Activated CD4-positive, CD25-positive, alpha-beta regulatory T cell treated with anti-CD3 and anti-CD28 coated beads, Interleukin-2, amount 50 U/mL, for 16 hours (primary cell): ENCODE measurements around the gene RCBTB2.
A peak's percentile ranks its signal among the peaks of the same experiment; 100 is the strongest.

Source experiments
- DNase-seq: peaks from one replicate; pipeline ENCODE4 v3.0.0-alpha.2; 2020; ENCODE audit warnings: low read depth, low spot score

RCBTB2 gene

DNA sequence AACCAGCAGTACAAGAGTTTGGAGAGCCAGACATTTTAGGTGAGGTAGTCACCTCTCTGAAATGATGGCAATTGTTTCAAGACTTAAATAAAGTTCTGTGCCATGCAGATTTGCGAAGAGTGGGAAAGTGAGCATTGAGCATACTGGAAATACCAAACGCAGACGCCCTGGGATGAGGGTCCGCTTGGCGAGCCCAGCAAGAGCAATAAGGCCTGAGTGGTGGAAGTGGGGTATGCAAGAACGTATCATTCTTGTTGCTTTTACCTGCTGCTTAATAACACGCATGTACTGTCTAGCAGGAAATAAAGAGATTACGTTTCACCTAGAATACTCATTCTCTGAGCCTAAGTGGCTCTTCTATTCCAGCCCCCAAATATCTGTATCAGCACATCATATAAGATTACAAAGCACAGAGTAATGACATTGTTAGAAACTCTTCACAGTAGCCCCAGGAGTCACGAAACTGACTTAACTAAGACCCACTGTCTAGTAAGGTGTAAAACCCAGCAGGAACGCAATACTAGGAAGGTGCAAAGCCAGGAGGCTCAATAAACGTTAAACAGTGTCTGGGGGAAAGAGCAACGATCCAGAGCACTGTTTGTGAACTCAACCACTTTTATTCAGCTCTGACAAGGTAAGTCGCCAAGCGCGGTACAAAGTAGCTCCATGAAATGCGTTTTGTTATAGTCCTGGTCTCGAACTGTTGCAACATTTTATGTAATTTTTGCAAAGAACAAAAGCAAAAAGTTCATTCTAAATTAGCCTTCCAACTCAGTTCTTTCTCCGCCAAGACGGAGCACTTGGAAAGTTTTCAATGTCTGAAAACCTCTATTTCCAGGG is 1.2 kb downstream of the RCBTB2 start:
- DNase-seq: no peak

DNA sequence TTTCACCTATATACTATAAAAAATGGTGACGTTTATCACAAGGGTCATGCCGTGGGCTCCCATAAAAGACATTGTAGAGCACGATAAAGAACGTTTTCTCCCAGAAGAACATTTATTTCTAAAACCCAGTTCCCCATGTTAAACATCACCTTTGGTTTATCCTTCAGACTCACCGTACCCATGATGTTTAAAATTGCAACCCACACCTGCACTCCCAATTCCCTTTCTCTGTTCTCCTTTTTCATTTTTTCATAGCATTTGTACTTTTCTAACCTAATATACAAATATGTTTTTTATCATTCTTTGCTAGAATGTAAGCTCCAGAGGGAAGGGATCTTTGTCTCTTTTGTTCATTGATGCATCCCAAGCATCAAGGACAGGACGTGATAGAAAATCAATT is 2.0 kb downstream of the RCBTB2 start:
- DNase-seq: no peak

DNA sequence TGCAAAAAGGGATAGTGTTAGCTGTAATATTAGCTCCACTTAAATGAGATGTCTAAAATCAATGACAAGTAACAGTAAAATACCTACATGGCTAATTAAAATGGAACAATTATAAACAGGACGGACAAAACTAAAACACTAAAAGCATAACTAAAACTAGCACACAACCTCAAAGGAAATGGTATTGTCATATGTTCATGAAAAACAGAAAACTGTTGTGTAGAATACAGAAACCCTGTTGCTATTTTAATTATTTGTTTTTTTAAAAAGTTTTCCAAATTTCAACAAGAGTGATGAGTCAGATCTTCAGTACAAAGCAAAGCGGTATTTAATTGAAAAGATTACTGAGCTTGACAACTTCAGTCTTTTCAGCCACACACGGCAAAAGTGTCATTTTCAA is 4.2 kb downstream of the RCBTB2 start:
- DNase-seq: no peak

DNA sequence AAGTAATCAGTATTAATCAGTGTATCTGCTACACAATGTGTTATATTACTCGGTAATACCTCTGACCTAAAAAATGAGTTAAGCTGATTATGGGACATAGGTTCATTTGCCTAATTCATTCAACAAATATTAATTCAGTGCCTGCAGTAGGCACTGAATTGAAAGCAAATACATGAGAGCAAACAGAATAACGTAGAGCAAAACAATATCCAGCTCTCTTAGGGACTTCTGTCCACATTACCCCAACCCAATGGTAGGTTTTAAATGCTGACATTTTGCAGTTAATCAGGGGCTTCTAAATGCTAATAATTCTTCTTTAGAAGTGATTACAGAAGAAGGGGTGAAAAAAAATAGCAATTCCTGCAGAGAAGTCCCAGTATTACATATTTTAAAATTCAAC is 4.9 kb downstream of the RCBTB2 start:
- no peak for DNase-seq

DNA sequence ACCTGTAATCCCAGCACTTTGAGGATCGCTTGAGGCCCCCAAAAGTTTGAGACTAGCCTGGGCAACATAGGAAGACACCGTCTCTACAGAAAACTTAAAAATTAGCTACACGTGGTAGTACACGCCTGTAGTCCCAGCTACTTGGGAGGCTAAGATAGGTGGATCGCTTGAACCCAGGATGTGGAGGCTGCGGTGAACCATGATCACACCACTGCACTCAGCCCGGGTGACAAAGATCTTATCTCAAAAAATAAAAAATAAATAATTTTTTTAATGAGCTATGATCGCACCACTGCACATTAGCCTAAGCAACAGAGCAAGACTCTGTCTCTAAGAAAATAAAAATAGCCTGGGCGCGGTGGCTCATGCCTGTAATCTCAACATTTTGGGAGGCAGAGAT is 6.6 kb downstream of the RCBTB2 start:
- DNase-seq: no peak

DNA sequence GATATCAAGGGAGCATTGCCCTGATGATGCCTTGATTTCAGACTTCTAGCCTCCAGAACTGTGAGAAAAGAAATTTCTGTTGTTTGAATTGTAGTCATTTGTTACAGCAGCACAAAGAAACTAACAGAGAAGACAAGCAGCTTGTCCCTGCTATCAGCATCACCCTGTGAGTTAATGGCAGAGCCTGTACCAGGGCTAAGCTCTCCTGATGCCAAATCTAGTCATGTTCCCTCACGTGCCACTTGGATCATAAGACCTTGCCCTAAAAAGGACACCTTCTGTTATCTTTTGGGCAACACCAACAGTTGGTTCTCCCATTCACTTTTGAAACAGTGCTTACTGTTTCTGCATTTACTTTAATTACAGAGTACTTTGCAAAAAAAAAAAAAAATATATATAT is 14.8 kb downstream of the RCBTB2 start:
- no peak for DNase-seq

DNA sequence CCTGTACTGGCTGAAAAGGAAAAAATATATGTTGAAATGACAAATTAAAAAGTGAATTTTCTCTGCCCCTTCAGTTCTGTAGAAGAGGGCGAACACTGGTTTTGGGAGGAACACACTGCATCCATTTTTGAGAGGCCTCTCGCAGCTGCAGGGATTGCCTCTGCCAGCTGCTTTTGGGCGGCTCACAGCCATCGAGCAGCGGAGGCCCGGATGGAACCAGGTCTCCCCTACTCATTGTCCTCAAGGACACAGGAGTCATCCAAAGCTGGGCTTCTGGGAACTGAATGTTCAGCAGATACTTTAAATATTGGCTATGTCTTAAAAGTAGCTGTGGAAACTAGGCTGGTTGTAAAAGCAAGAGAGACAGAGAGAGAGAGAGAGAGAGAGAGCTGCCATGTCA is 17.1 kb downstream of the RCBTB2 start:
- DNase-seq: no peak

DNA sequence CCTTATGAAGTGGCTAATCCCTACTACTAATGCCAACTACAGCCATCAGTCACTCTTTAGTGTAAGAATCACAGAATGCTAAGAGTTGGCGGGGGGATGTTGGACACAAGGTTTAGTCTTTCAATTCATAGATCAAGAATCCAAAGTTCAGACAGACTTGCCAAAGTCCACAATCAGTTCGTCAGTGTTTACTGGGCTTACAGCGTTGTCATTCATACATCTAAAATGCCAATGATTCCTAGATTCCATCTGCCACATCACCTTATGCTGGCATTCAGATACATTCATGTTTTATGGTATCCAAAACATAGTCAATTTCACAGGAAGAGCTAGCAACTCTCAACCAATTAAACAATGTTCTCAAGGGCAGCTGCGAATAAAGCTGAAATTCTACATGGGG is 18.1 kb downstream of the RCBTB2 start:
- no peak for DNase-seq

DNA sequence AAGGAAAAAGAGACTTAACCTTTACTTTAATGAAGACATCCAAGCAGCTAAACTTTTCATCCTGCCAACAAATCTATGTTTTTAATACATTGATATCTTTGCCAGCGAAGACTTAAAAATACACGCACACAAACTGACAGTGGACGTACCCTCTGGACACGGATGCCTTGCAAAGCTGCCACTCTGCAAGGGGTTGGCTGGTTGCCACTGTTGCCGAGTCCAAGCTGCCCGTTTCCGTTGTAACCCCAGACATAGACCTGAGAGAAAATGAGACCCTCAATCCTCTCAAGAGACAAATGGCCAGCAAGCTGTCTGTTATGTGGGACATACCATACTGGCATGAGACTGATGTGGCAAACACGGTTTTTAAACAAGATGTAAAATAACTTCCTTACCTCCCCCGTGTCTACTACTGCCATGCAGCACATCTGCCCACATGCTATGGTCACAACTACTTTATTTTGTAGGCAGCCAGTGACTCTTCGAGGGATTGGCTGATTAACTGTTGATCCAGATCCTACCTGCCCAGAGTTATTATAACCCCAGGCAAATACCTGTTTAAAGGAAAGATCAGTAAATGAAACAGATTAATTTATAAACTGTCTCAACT is 21.2 kb downstream of the RCBTB2 start:
- no peak for DNase-seq

DNA sequence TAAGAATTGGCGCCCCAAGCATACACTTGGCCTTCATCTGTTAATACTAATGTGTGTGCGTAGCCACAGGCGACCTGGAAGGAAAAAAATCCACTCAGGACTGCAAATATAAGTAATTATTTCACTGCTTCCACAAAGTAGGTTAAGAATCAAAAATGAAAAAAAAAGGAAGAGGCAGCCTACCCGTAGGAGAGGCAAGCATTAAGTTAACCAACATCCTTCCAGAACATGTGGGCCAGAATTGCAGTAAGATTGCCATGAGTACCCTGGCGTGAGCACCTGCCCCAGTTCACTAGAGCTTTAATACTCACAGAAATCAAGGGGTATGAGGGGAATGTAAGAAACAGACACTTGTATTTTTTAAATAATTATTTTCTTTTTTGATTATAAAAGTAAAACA is 22.2 kb downstream of the RCBTB2 start:
- no peak for DNase-seq

DNA sequence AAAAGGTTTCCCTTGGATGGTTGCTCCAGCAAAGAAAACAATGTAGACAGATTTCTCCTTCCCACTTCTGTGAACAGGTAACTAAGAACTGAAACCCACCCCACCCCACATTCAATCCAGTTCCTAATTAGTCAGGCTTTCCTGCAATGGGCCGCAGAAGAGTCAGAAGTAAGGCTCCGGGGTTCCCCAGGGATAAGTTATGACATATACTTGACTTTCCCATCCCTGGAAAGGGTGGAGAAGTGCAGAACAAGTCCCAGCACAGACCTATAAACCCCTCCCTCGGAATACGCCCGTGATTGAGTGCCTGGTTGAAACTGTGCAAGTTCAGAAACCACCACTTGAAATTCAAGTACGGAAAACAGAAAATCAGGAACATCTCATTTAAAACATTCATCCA is 24.9 kb downstream of the RCBTB2 start:
- no peak for DNase-seq

DNA sequence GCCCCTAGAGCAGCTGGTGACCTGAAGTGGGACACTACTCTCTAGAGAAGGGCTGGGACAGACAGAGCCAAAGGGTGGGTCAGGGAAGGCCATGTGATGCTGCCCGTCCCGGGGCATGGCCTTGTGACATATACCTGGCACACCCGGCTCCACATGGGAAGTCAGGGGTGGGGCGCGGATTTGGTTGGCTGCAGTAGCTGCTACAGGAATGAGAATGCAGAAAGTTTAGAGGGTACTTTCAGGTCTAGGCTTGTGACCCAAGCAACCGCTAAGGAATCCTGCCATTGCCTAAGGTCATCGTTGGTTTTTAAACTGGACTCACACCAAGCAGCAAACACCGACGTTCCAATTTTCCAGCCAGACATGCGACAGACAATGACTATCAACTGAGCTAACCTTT is 25.9 kb downstream of the RCBTB2 start:
- DNase-seq: no peak

DNA sequence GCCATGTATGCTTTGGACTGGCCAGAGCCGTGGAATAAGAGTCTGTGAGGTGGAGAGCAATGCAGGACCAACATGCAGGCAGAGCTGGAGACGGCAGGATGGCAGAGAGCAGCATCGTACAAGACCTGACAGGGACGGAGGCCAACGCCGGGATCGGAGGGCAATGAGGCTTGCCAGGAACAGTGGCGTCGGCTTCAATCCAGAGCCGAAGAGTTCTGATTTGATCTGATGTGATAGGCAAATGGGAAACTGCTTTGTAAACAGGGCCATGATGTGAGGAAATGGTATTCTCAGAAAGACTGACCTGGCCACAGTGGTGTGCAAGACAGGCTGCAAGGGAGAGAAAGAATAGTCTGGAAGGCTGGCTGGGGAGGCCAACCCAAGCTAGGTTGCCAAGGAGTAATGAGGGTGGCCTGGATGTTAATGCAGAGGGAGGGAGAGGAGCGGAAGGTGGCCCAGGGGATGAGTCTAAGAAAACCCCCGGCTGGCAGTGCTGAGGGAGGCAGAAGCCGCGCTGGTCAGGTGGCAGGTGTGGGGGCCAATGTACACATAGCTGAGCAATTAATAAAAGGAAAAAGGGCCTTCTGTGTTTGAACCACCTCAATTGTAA is 26.7 kb downstream of the RCBTB2 start:
- no peak for DNase-seq

DNA sequence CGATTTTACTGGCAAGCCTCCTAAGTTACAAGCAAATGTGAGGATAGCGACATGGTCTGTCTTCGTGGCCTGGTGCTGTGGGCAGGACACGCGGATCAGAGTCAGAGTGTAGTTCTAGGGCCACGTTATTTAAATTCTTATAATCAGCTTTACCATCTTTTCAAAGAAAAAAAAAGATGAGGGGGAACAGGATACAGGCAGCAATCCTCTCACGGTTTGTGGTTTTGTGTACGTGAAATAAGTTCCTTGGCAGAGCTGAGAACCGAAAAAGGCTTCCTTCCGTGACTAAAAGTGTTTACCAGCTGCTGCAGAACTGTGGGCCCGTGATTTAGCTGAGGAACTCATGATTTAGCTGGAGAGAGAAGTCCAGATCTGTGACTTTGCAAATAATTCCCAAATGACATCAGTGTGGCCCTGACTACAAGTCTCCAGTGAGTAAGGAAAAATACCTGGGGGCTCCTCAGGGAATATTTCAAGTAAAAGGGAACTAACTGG is 27.2 kb downstream of the RCBTB2 start:
- DNase-seq: peak; percentile 19

DNA sequence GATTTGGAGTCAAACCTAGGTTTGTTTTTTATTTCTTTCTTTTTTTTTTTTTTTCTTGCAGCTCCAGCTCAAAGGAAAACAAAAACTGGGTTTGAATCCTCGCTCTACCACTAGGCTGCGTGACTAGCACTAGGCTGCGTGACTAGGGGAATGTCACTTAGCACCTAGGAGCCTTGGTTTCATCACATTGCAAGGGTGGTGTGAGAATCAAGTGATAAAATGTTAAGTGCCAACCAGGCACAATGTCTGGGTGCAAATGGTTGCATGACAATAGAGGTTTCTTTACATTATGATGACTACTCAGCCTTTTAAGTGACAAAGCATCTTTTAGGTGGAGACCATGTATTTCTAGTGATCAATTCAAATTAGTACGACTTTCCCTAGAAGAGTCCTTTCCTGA is 27.9 kb downstream of the RCBTB2 start:
- no peak for DNase-seq

DNA sequence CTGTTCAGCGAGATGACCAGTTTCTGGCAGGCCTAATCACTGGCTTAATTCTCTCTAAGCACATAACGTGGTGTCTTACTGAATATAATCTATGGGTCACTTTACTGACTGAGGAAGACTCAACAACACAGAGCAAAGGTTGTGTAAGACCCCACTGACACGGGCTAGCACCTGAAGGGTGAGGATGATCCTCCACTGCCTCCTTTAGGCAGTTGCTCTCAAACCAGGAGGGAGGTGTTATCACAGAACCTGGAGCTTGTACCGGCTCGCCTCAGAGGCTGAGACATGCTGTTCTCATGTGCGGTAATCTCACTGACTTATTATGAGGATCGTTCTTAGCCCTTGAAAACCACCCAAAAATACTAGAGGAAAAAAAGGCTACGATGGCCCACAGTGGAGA is 28.3 kb downstream of the RCBTB2 start:
- no peak for DNase-seq

DNA sequence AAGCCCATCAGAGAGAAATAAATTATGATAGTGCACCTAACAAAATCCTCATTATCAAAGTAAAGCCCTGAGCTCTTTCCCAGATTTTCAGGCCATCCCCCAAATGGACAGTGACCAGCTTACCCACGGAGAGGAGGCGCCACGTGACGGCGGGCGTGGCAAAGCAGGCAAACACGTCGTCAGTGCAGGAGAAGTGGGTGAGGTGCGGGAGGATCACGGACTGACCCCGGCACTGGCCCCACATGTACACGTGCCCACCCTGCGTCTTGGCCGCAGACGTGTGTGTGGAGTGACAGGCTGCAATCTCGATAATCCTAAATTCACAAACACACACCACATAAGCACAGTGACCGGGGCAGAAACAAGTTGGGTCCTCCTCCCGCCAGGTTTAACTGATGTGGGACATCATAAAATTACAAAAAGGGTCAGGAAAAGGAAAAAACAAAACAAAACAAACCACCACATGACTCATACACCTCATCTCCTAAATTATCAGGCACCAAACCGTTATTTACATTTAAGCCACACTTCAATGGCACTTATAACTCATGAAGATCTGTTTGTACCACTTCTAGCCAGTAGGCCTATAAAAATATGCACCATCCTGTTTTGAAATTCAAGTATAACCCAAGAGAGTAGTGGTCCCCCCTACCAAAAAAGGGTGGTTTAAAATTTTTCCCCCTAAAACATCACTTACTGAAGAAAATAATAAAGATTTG is 30.1 kb downstream of the RCBTB2 start:
- DNase-seq: no peak

DNA sequence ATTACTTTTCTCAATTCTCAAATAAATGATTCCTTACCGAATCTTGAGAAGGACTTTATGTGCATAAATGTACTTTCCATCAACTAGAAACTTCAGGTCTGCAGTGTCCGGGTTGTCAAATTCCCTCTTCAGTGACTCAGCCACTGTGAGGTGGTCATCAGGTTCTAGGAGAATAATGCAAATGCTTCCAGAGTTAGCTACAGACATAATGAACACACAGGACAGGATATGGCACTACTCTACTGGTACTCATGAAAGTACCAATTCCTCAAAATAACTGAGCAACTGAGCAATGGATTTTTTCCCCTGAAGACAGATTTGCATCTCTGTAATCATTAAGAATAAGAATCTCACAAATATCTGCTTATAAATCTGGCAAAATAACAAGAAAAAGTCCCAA is 31.2 kb downstream of the RCBTB2 start:
- DNase-seq: no peak

DNA sequence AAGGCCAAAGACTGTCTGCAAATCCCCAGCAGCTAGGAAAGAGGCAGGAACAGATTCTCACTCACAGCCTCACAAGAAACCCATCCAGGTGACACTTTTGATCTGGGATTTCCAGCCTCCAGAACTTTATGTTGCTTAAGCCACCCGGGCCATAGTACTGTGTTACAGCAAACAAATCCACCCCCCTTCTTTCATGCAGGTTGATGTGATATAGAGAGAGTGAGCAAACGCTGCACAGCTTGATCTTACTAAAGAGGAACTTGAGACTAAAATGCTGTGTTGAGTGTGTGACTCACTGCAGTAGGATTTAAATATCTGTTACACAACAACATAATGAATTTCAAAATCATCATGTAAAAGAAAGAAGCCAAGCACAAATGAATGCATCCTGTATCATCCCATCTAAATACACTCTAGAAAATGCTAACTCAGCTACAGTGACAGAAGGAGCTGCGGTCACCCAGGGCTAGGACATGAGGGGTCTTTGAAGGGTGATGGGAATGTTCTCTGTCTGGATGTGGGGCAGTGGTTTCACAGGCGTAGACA is 32.2 kb downstream of the RCBTB2 start:
- DNase-seq: no peak

DNA sequence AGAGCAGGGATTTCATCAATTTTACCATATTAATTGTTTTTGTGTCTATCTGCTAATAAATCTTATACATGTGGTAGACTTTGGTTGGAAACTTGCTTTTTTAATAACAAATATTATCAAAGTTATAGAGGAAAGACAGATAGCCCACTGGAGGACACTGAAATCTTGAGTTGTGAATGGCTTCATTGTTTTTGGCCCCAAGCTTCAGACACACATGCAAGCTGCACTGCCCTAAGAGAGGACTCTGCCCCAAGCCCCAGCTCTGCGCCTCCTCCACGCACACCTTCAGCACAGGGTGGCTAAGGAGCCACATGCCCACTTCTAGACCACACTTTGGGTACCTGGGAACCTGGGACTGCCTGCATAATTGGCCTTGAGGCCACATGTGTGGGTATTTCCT is 35.2 kb downstream of the RCBTB2 start:
- no peak for DNase-seq

DNA sequence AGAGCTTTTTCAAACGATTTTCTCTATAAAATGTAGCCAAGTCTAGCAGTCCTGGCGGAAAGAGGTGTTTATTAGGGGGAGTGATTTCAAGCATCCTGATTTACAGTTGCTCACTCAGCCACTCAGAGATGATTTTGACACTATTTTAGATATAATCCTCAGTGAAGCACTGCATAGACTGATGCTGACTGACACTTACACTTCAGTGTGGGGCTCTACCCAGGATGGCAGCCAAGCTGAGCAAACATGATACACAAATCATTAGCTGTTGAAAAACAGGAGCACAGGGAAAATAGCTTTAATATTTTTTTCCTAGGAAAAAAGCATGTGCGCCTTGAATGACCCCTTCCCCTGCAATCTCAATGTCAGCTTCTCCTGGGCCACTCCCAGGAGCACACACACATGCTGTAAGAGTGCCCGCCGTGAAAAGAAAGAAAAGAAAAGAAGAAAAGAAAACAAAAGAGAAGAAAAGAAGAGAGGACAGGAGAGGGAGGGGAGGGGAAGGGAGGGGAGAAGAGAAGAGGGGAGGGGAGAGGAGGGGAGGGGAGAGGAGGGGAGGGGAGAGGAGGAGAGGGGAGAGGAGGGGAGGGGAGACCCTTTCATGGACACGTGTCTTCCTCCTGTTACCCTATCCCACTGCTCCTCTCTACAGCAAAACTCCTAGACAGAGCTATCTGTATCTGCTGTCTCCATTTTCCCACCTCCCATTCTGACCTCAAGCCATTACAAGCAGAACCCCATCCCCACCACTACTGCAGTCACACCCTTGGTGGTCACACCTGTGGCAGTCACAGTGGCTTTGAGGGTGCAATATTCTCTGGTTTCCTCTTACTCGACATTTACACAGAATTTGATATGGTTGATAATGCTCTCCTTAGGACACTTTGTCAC is 36.4 kb downstream of the RCBTB2 start:
- no peak for DNase-seq
